SK-N-SH treated with all-trans-retinoic acid at 6 μM for 48 hours (cell line): Measurements from ENCODE around the gene AGPS.

Source experiments
- ATAC-seq: fragments of 200-7000 bp; cut with Tn5 transposase; 3 replicates; pipeline ENCODE4 v1.9.1; 2020; ENCODE audit warnings: mild to moderate bottlenecking, moderate library complexity
- ARNTL ChIP-seq: fragments of 450-650 bp; formaldehyde crosslinking; IDR thresholded peaks from 2 replicates; pipeline ENCODE4 v1.5.0; 2020; ENCODE audit warnings: low read depth, mild to moderate bottlenecking, moderate library complexity, borderline replicate concordance
- CSDC2 ChIP-seq: fragments of 250-450 bp; sonication (Bioruptor Pico); IDR thresholded peaks from 2 replicates; pipeline ENCODE4 v1.5.0; 2020; ENCODE audit warnings: mild to moderate bottlenecking, moderate library complexity
- ESRRG ChIP-seq: fragments of 250-450 bp; sonication (Bioruptor Pico); IDR thresholded peaks from 2 replicates; pipeline ENCODE4 v1.6.1; 2021; ENCODE audit warnings: mild to moderate bottlenecking
- ISL1 ChIP-seq: fragments of 250-450 bp; sonication (Bioruptor Pico); IDR thresholded peaks from 2 replicates; pipeline ENCODE4 v2.1.2; 2022; ENCODE audit warnings: mild to moderate bottlenecking, moderate library complexity
- OSR1 ChIP-seq: fragments of 250-450 bp; sonication (Bioruptor Pico); IDR thresholded peaks from 2 replicates; pipeline ENCODE4 v1.8.0; 2022; ENCODE audit warnings: moderate library complexity, mild to moderate bottlenecking, inconsistent platforms
- PPARA ChIP-seq: fragments of 250-450 bp; sonication (Bioruptor Pico); IDR thresholded peaks from 2 replicates; pipeline ENCODE4 v1.5.0; 2020; ENCODE audit warnings: mild to moderate bottlenecking, borderline replicate concordance
- TCF4 ChIP-seq: fragments of 250-450 bp; sonication (Bioruptor Pico); IDR thresholded peaks from 2 replicates; pipeline ENCODE4 v1.8.0; 2021; ENCODE audit warnings: mild to moderate bottlenecking, moderate library complexity, borderline replicate concordance
- TOX ChIP-seq: fragments of 250-450 bp; sonication (Bioruptor Pico); IDR thresholded peaks from 2 replicates; pipeline ENCODE4 v1.8.0; 2021; ENCODE audit warnings: mild to moderate bottlenecking, moderate library complexity, borderline replicate concordance
- ZFP30 ChIP-seq: fragments of 450-650 bp; formaldehyde crosslinking; IDR thresholded peaks from 2 replicates; pipeline ENCODE4 v1.5.0; 2022; ENCODE audit warnings: mild to moderate bottlenecking, moderate library complexity
- ZNF70 ChIP-seq: fragments of 450-650 bp; formaldehyde crosslinking; IDR thresholded peaks from 2 replicates; pipeline ENCODE4 v1.5.0; 2020; ENCODE audit warnings: mild to moderate bottlenecking, moderate library complexity
- ZNF8 ChIP-seq: fragments of 450-650 bp; formaldehyde crosslinking; IDR thresholded peaks from 2 replicates; pipeline ENCODE4 v1.5.0; 2020; ENCODE audit warnings: mild to moderate bottlenecking, moderate library complexity
- TF ChIP-seq, protein P1 (sequence below): fragments of 250-450 bp; sonication (Bioruptor Pico); IDR thresholded peaks from 2 replicates; pipeline ENCODE4 v1.8.0; 2020; ENCODE audit warnings: mild to moderate bottlenecking, moderate library complexity, borderline replicate concordance
- TF ChIP-seq, protein P2 (sequence below): fragments of 250-450 bp; sonication (Bioruptor Pico); IDR thresholded peaks from 2 replicates; pipeline ENCODE4 v1.8.0; 2021; ENCODE audit warnings: low read depth, mild to moderate bottlenecking, moderate library complexity, borderline replicate concordance
- TF ChIP-seq, protein P3 (sequence below): fragments of 250-450 bp; sonication (Bioruptor Pico); IDR thresholded peaks from 2 replicates; pipeline ENCODE4 v1.5.0; 2020; ENCODE audit warnings: mild to moderate bottlenecking, moderate library complexity

AGPS gene

DNA sequence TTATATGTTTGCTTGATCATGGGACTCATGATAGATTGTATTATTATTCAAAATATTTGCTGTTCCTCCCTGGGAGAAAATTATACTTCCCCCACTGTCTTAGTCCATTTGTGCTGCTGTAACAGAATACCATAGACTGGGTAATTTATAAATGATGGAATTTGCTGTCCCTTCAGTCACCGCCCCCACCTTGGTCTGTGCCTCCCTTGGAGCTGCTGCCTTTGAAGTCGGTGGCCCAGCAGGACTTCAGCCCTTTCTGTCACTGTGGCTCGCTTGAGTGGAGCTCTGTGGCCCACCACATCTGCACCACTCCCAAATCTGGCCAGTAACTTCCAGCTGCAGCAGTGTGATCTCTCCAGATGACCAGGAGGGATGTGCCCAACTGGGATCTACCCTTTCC is 200.8 kb downstream of the AGPS start:
- ATAC-seq = no peak
- TF ChIP-seq ZFP30 (no peak), ESRRG (CRISPR knock-in tag) (no peak), ARNTL (no peak), CSDC2 (CRISPR knock-in tag) (no peak), ZNF70 (CRISPR knock-in tag) (no peak), ISL1 (CRISPR knock-in tag) (no peak), ZNF8 (CRISPR knock-in tag) (no peak), PPARA (CRISPR knock-in tag) (no peak), TOX (CRISPR knock-in tag) (no peak), OSR1 (CRISPR knock-in tag) (no peak), TCF4 (CRISPR knock-in tag) (no peak)
- TF ChIP-seq, protein P1, sequence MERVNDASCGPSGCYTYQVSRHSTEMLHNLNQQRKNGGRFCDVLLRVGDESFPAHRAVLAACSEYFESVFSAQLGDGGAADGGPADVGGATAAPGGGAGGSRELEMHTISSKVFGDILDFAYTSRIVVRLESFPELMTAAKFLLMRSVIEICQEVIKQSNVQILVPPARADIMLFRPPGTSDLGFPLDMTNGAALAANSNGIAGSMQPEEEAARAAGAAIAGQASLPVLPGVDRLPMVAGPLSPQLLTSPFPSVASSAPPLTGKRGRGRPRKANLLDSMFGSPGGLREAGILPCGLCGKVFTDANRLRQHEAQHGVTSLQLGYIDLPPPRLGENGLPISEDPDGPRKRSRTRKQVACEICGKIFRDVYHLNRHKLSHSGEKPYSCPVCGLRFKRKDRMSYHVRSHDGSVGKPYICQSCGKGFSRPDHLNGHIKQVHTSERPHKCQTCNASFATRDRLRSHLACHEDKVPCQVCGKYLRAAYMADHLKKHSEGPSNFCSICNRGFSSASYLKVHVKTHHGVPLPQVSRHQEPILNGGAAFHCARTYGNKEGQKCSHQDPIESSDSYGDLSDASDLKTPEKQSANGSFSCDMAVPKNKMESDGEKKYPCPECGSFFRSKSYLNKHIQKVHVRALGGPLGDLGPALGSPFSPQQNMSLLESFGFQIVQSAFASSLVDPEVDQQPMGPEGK (CRISPR knock-in tag) = no peak
- TF ChIP-seq, protein P2, sequence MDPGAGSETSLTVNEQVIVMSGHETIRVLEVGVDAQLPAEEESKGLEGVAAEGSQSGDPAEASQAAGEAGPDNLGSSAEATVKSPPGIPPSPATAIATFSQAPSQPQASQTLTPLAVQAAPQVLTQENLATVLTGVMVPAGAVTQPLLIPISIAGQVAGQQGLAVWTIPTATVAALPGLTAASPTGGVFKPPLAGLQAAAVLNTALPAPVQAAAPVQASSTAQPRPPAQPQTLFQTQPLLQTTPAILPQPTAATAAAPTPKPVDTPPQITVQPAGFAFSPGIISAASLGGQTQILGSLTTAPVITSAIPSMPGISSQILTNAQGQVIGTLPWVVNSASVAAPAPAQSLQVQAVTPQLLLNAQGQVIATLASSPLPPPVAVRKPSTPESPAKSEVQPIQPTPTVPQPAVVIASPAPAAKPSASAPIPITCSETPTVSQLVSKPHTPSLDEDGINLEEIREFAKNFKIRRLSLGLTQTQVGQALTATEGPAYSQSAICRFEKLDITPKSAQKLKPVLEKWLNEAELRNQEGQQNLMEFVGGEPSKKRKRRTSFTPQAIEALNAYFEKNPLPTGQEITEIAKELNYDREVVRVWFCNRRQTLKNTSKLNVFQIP (CRISPR knock-in tag) = no peak
- TF ChIP-seq, protein P3, sequence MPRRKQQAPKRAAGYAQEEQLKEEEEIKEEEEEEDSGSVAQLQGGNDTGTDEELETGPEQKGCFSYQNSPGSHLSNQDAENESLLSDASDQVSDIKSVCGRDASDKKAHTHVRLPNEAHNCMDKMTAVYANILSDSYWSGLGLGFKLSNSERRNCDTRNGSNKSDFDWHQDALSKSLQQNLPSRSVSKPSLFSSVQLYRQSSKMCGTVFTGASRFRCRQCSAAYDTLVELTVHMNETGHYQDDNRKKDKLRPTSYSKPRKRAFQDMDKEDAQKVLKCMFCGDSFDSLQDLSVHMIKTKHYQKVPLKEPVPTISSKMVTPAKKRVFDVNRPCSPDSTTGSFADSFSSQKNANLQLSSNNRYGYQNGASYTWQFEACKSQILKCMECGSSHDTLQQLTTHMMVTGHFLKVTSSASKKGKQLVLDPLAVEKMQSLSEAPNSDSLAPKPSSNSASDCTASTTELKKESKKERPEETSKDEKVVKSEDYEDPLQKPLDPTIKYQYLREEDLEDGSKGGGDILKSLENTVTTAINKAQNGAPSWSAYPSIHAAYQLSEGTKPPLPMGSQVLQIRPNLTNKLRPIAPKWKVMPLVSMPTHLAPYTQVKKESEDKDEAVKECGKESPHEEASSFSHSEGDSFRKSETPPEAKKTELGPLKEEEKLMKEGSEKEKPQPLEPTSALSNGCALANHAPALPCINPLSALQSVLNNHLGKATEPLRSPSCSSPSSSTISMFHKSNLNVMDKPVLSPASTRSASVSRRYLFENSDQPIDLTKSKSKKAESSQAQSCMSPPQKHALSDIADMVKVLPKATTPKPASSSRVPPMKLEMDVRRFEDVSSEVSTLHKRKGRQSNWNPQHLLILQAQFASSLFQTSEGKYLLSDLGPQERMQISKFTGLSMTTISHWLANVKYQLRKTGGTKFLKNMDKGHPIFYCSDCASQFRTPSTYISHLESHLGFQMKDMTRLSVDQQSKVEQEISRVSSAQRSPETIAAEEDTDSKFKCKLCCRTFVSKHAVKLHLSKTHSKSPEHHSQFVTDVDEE (CRISPR knock-in tag) = no peak
